HG03460 (cell line): ENCODE measurements around the gene NUP62CL.
A peak's percentile ranks its signal among the peaks of the same experiment; 100 is the strongest.

Experiments used
- ATAC-seq: cut with Tn5 transposase; IDR thresholded peaks from one replicate; pipeline ENCODE4 v1.9.1; 2021; ENCODE audit not compliant: unreplicated experiment

The NUP62CL gene

DNA sequence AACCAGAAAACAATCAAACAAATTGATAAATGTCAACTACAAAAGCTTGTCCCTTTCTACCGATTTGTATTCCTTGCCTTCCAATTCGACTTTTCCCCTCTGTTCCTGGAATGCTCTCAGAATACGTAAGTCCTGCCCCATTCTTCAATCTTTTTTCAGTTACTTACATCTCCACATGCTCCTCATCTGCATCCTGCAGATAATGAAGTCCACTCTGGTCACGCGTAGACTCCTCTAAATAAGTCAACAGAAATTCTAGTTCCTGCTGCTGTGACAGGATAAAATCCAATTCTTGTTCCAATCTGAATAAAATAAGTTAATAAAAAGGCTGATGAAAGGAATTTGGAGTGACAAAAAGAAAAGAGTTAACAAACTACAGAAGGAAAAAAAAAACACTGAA, 53.2 kb downstream of the NUP62CL start:
- ATAC-seq: no peak

- no peak for ATAC-seq
Observed at GRCh38 chrX:107146670-107147069, 59.6 kb downstream of the NUP62CL start.

- ATAC-seq: no peak
Observed at GRCh38 chrX:107135965-107136307, 70.3 kb downstream of the NUP62CL start.

- no peak for ATAC-seq
Observed at GRCh38 chrX:107135049-107135964, 70.9 kb downstream of the NUP62CL start.

GRCh38 chrX:107123750-107124149, 82.5 kb downstream of the NUP62CL start:
- no peak for ATAC-seq

DNA sequence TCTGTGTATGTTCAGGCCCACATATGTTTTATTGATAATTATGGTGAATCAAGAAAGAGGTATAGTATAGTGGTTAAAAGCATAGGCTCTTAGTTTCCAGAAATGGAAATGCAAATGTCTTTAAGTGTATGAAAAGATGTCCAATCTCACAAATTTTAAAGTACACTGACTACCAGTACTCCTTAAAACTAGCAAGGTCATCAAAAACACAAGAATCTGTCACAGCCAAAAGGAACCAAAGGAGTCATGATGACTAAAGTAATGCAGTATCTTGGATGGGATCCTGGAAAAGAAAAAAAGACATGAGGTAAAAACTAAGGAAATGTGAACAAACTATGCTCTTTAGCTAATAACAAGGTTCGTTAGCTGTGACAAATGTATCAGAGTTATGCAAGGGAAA, 87.0 kb downstream of the NUP62CL start:
- no peak for ATAC-seq

GRCh38 chrX:107118322-107119147, 87.7 kb downstream of the NUP62CL start, which contains the start of gene RBM41:
Gene RBM41 (minus strand): TSS chrX:107118822. CDS start chrX:107118773, 49 bp downstream.
- ATAC-seq: peak; percentile 100

DNA sequence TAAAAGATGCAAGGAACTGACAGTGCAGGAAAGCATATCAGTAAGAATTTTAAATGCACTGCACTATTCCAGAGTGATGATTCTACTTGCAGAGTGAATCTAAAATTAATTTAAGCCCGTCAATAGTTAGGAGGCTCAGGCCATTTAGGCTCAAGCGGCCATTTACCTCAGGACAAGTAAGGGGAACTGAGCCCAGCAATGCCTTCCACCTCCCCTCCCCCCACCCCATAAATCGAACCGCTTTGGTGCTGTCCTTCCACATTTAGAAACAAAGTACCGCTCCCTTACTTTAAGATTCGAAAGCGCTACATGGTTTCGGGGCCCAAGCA, 88.3 kb downstream of the NUP62CL start:
- no peak for ATAC-seq

DNA sequence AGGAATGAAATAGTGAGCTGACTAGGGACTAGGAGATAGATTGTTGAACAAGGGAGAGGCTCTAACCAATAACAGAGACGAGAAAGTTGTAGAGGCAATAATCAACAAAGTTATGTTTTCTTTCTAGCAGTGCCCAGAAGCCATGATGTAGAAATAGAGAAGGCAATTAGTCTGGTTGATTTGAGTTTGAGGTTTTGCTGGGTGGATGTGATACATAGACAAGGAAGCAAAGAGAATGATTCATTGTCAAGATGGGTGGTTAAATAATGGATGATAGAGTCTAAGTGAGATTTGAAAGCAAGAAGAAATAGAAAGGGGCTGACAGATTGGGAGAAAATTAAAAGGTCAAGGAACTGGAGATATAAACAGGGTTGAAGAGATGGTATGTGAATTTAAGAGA, 98.8 kb downstream of the NUP62CL start:
- no peak for ATAC-seq

- ATAC-seq: no peak
Observed at GRCh38 chrX:107102980-107103379, 103.3 kb downstream of the NUP62CL start.

GRCh38 chrX:107076158-107076557, 130.1 kb downstream of the NUP62CL start:
- ATAC-seq: no peak
